Tibial nerve (tissue), 4 donors: Measurements from ENCODE around the gene SMYD3. TPM values are rescaled to one million over a fixed set of nuclear protein-coding genes. Genes with fewer than 3 reads are reported as not detected.

Experiments used
- DNase-seq, 2 donors: peaks; one replicate each; pipeline ENCODE4 v3.0.0-alpha.2; 2019; ENCODE audit warnings: low spot score in 2 of 2
- H3K27ac ChIP-seq, 4 donors: fragments of 200-600 bp; sonication (generic) in 3 of 4; one replicate each; pipeline ENCODE4 v1.5.1; 2017 to 2019; ENCODE audit warnings: mild to moderate bottlenecking in 1 of 4
- H3K27me3 ChIP-seq, 2 donors: fragments of 200-600 bp; sonication (generic) in 1 of 2; one replicate each; pipeline versions ENCODE4 v1.5.1 to v1.6.0; 2017 to 2019
- H3K36me3 ChIP-seq, 3 donors: fragments of 200-600 bp; sonication (generic); one replicate each; pipeline ENCODE4 v1.5.1; 2018 to 2019
- H3K4me1 ChIP-seq, 4 donors: fragments of 200-600 bp; sonication (generic) in 3 of 4; one replicate each; pipeline ENCODE4 v1.5.1; 2017 to 2019
- H3K4me3 ChIP-seq, 4 donors: fragments of 200-600 bp; sonication (generic) in 3 of 4; one replicate each; pipeline ENCODE4 v1.5.1; 2017 to 2019; ENCODE audit warnings: mild to moderate bottlenecking in 1 of 4, moderate library complexity in 1 of 4
- H3K9me3 ChIP-seq, 4 donors: fragments of 200-600 bp; sonication (generic) in 3 of 4; one replicate each; pipeline ENCODE4 v1.5.1; 2017 to 2019
- EP300 ChIP-seq, 2 donors: sonication (generic); formaldehyde crosslinking; IDR thresholded peaks; one replicate each; pipeline ENCODE4 v1.6.1; 2017; ENCODE audit warnings: antibody characterized with exemption in 2 of 2, mild to moderate bottlenecking in 1 of 2
- POLR2A ChIP-seq, 2 donors: fragments of 450-650 bp; IDR thresholded peaks; one replicate each; pipeline ENCODE4 v1.6.1; 2017; ENCODE audit warnings: antibody characterized with exemption in 2 of 2, mild to moderate bottlenecking in 2 of 2, moderate library complexity in 2 of 2
- WGBS, 2 donors: methylation state at CpG; one replicate each; pipeline ENCODE4 v1.1.5; 2018; 5-methylcytosine and 5-hydroxymethylcytosine counted together
- total RNA-seq, 4 donors: library from RNA; depleted of rRNA; stranded (reverse); fragments of >200 nt; gene quantifications; one replicate each; pipeline ENCODE4 v1.1.0, GENCODE V29; 2016
- TF ChIP-seq, protein P1 (sequence below), 5 experiments: fragments of 200-600 bp in 3 of 5; fragments of 450-650 bp in 2 of 5; sonication (generic) in 3 of 5; IDR thresholded peaks; one replicate each; pipeline ENCODE4 v1.5.1; 2016 to 2019; ENCODE audit warnings: antibody characterized with exemption in 5 of 5, mild to moderate bottlenecking in 3 of 5, moderate library complexity in 2 of 5

SMYD3 gene
- total RNA-seq, 4 donors from 2014 or later: 22.2 to 30.3 (median 27.0) TPM

- Histone ChIP-seq H3K4me3 (no peak overlapping the region), H3K36me3 (no peaks in the 10 kb centered on the region), H3K27ac (no peak overlapping the region), H3K9me3 (no peaks in the 10 kb centered on the region), H3K4me1 (no peaks in the 10 kb centered on the region), H3K27me3 (no peaks in the 10 kb centered on the region)
- 54 to 70% methylated on average over 3 of the region's 3 CpGs for WGBS, 2 donors
- no peak for DNase-seq
- TF ChIP-seq EP300 (IDR thresholded peaks at IDR 0.05) (no peak), POLR2A (IDR thresholded peaks at IDR 0.05) (no peak)
- TF ChIP-seq, protein P1, sequence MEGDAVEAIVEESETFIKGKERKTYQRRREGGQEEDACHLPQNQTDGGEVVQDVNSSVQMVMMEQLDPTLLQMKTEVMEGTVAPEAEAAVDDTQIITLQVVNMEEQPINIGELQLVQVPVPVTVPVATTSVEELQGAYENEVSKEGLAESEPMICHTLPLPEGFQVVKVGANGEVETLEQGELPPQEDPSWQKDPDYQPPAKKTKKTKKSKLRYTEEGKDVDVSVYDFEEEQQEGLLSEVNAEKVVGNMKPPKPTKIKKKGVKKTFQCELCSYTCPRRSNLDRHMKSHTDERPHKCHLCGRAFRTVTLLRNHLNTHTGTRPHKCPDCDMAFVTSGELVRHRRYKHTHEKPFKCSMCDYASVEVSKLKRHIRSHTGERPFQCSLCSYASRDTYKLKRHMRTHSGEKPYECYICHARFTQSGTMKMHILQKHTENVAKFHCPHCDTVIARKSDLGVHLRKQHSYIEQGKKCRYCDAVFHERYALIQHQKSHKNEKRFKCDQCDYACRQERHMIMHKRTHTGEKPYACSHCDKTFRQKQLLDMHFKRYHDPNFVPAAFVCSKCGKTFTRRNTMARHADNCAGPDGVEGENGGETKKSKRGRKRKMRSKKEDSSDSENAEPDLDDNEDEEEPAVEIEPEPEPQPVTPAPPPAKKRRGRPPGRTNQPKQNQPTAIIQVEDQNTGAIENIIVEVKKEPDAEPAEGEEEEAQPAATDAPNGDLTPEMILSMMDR (IDR thresholded peaks at IDR 0.05): no peak
These were observed 664.0 kb downstream of the SMYD3 start for GRCh38 chr1:245843101-245843500.

DNA sequence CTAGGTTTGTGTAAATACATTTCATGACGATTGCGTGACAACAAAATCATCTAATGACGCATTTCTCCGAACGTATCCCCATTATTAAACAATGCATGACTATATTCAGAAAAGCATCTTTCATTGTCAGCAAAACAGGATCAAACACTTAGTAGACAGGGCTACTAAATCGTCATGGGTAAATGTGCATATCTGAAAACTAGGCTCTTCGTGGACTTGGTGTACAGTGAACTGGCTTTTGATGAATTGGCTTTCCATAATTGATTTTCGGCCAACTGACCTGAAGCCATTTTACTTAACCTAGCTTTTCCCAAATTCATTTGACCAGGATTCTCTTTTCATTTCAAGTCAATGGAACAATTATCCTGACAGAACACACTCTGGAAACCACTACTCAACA lies 665.0 kb downstream of the SMYD3 start:
- no peak for DNase-seq
- Histone ChIP-seq H3K27me3 (no peaks in the 10 kb centered on the region), H3K4me1 (no peaks in the 10 kb centered on the region), H3K27ac (no peak overlapping the region), H3K36me3 (no peaks in the 10 kb centered on the region), H3K9me3 (no peaks in the 10 kb centered on the region), H3K4me3 (no peak overlapping the region)
- WGBS, 2 donors: 78 to 84% methylated on average over 8 of the region's 8 CpGs
- no peak for TF ChIP-seq POLR2A (IDR thresholded peaks at IDR 0.05)
- TF ChIP-seq EP300 (IDR thresholded peaks at IDR 0.05): no peak
- TF ChIP-seq, protein P1 (IDR thresholded peaks at IDR 0.05): no peak

GRCh38 chr1:245840971-245841370 lies 666.1 kb downstream of the SMYD3 start:
- no peaks in the 10 kb centered on the region for H3K9me3 ChIP-seq
- H3K27ac ChIP-seq: no peak overlapping the region
- H3K4me3 ChIP-seq: no peak overlapping the region
- DNase-seq: no peak
- 38 to 47% methylated on average over 2 of the region's 2 CpGs for WGBS, 2 donors
- H3K27me3 ChIP-seq: no peaks in the 10 kb centered on the region
- peaks cover 0 to 9% (median 0%) of the 10 kb centered on the region in 3 donors for H3K36me3 ChIP-seq
- TF ChIP-seq POLR2A (IDR thresholded peaks at IDR 0.05) (no peak), EP300 (IDR thresholded peaks at IDR 0.05) (no peak)
- TF ChIP-seq, protein P1 (IDR thresholded peaks at IDR 0.05): no peak
- no peaks in the 10 kb centered on the region for H3K4me1 ChIP-seq

- Histone ChIP-seq H3K27ac (no peak overlapping the region), H3K9me3 (no peaks in the 10 kb centered on the region), H3K36me3 (peaks cover 0 to 9% (median 0%) of the 10 kb centered on the region in 3 donors), H3K4me3 (no peak overlapping the region), H3K4me1 (no peaks in the 10 kb centered on the region), H3K27me3 (no peaks in the 10 kb centered on the region)
- TF ChIP-seq, protein P1 (IDR thresholded peaks at IDR 0.05): no peak
- TF ChIP-seq EP300 (IDR thresholded peaks at IDR 0.05) (no peak), POLR2A (IDR thresholded peaks at IDR 0.05) (no peak)
- no peak for DNase-seq
- WGBS, 2 donors: 66 to 72% methylated on average over 5 of the region's 5 CpGs
These were observed 669.4 kb downstream of the SMYD3 start for GRCh38 chr1:245837718-245838117.

DNA sequence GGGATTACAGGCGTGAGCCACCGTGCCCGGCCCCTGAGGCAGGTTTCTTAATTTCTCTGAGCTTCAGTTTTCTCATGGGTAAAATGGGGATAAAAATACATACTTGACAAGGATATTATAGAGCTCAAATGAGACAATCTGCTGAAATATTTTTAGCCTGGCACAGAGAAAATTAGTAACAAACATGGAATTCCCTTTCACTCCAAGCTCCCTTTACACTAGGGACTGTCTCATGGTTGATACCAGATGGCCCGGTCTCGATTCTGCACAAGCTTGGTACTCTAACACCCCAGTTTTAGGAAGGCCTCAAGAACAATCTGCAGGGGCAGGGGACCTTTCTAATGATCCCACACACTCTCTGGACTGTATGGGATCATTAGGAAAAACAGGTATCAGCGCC lies 671.7 kb downstream of the SMYD3 start:
- TF ChIP-seq EP300 (IDR thresholded peaks at IDR 0.05) (no peak), POLR2A (IDR thresholded peaks at IDR 0.05) (no peak)
- TF ChIP-seq, protein P1 (IDR thresholded peaks at IDR 0.05): no peak
- WGBS, 2 donors: 89 to 90% methylated on average over 6 of the region's 6 CpGs
- DNase-seq: no peak
- H3K27me3 ChIP-seq: no peaks in the 10 kb centered on the region
- peaks cover 0 to 9% (median 0%) of the 10 kb centered on the region in 3 donors for H3K36me3 ChIP-seq
- H3K4me3 ChIP-seq: no peak overlapping the region
- H3K9me3 ChIP-seq: no peaks in the 10 kb centered on the region
- H3K27ac ChIP-seq: no peak overlapping the region
- no peaks in the 10 kb centered on the region for H3K4me1 ChIP-seq
